Activated CD8-positive, alpha-beta T cell treated with anti-CD3 and anti-CD28 coated beads for 36 hours (primary cell): ENCODE results near the gene PKNOX1. TPM values are rescaled to one million over a fixed set of nuclear protein-coding genes. Genes with fewer than 3 reads are reported as not detected.
"Not testable (repeated sequence)": the region's sequence is repeated elsewhere in the genome, so short reads cannot be mapped to it uniquely, and the experiment has no call there.

Experiments
- ATAC-seq: fragments of 200-7000 bp; cut with Tn5 transposase; one replicate; pipeline ENCODE4 v1.10.0; 2021; ENCODE audit warnings: mild to moderate bottlenecking, moderate library complexity
- CTCF ChIA-PET: fragments of 350-600 bp; sonication (Branson Sonifier 250); formaldehyde crosslinking; loops from one replicate; lab custom pipeline; 2021; ENCODE audit warnings: antibody characterized with exemption; lab: Charles Lee
- POLR2A ChIA-PET: fragments of 350-600 bp; sonication (Branson Sonifier 250); formaldehyde crosslinking; loops from one replicate; lab custom pipeline; 2021; ENCODE audit warnings: antibody characterized with exemption; lab: Charles Lee
- DNase-seq: peaks from one replicate; pipeline ENCODE4 v3.0.0-alpha.2; 2020
- H3K27ac Mint-ChIP-seq: one replicate; pipeline ENCODE4 v1.8.0; 2021; ENCODE audit warnings: mild to moderate bottlenecking, mixed read lengths
- H3K27me3 Mint-ChIP-seq: one replicate; pipeline ENCODE4 v1.8.0; 2021; ENCODE audit warnings: mixed read lengths
- H3K36me3 Mint-ChIP-seq: one replicate; pipeline ENCODE4 v1.8.0; 2021; ENCODE audit warnings: low read depth, mixed read lengths
- H3K4me1 Mint-ChIP-seq: one replicate; pipeline ENCODE4 v1.8.0; 2021; ENCODE audit warnings: low read depth, mixed read lengths
- H3K4me3 Mint-ChIP-seq: one replicate; pipeline ENCODE4 v1.8.0; 2021; ENCODE audit warnings: mild to moderate bottlenecking, moderate library complexity, mixed read lengths
- H3K9me3 Mint-ChIP-seq: one replicate; pipeline ENCODE4 v1.8.0; 2021; ENCODE audit warnings: mixed read lengths
- intact Hi-C: fragments of 100-400 bp; cut with micrococcal nuclease; formaldehyde crosslinking; loops from one replicate; pipeline ENCODE4 v1.10.0; 2022
- total RNA-seq, 2 experiments: library from RNA; stranded (reverse); gene quantifications; one replicate each; pipeline ENCODE4 v1.2.3, GENCODE V29; 2021
- TF ChIP-seq, protein P1 (sequence below): fragments of 200-600 bp; IDR thresholded peaks from one replicate; pipeline ENCODE4 v1.8.0; 2022; ENCODE audit warnings: antibody characterized with exemption, mild to moderate bottlenecking

The PKNOX1 gene
- total RNA-seq, 2 experiments from 2014 or later, result 12.6 to 14.1 TPM

- ATAC-seq (peak; percentile 95), DNase-seq (no peak)
- CTCF ChIA-PET, result no interaction called here
- POLR2A ChIA-PET, result no interaction called here
- no peaks in the 10 kb centered on the region for H3K4me1 Mint-ChIP-seq
- no peaks in the 10 kb centered on the region for H3K9me3 Mint-ChIP-seq
- intact Hi-C loops, result no loop called here
- H3K27me3 Mint-ChIP-seq, result no peaks in the 10 kb centered on the region
- TF ChIP-seq, protein P1, sequence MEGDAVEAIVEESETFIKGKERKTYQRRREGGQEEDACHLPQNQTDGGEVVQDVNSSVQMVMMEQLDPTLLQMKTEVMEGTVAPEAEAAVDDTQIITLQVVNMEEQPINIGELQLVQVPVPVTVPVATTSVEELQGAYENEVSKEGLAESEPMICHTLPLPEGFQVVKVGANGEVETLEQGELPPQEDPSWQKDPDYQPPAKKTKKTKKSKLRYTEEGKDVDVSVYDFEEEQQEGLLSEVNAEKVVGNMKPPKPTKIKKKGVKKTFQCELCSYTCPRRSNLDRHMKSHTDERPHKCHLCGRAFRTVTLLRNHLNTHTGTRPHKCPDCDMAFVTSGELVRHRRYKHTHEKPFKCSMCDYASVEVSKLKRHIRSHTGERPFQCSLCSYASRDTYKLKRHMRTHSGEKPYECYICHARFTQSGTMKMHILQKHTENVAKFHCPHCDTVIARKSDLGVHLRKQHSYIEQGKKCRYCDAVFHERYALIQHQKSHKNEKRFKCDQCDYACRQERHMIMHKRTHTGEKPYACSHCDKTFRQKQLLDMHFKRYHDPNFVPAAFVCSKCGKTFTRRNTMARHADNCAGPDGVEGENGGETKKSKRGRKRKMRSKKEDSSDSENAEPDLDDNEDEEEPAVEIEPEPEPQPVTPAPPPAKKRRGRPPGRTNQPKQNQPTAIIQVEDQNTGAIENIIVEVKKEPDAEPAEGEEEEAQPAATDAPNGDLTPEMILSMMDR, result no peak
- no peak overlapping the region for H3K4me3 Mint-ChIP-seq
- no peaks in the 10 kb centered on the region for H3K36me3 Mint-ChIP-seq
- H3K27ac Mint-ChIP-seq, result no peak overlapping the region
Observed at GRCh38 chr21:42956824-42957630, 17.3 kb upstream of the PKNOX1 start.

- POLR2A ChIA-PET, H3K4me3 Mint-ChIP-seq, H3K4me1 Mint-ChIP-seq, intact Hi-C loops, H3K36me3 Mint-ChIP-seq, H3K27ac Mint-ChIP-seq, H3K9me3 Mint-ChIP-seq, H3K27me3 Mint-ChIP-seq, DNase-seq, ATAC-seq, CTCF ChIA-PET: not testable (repeated sequence)
Observed at GRCh38 chr21:42958122-42958521, 16.2 kb upstream of the PKNOX1 start.

DNA sequence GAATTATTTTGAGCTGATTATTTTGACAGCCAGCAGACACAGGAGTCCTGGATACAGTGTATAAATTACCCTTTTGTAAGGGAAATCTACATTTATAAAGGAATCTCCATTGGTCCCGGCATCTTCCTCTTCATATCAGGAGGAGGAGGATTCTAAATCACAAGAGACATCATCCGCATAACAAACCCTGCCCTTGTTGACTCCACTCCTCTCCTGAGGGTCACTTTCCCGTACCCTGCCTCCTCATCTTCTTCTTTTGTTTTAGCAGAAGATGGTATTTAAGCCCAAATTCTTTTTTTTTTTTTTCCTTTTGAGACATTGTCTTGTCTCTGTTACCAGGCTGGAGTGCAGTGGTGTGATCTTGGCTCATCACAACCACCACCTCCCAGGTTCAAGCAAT is 14.6 kb upstream of the PKNOX1 start:
- ATAC-seq (no peak), DNase-seq (no peak)
- H3K4me3 Mint-ChIP-seq, result no peak overlapping the region
- H3K4me1 Mint-ChIP-seq, result no peaks in the 10 kb centered on the region
- ChIA-PET CTCF (no interaction called here), POLR2A (no interaction called here)
- no peaks in the 10 kb centered on the region for H3K9me3 Mint-ChIP-seq
- intact Hi-C loops, result no loop called here
- TF ChIP-seq, protein P1, result no peak
- no peaks in the 10 kb centered on the region for H3K27me3 Mint-ChIP-seq
- no peaks in the 10 kb centered on the region for H3K36me3 Mint-ChIP-seq
- no peak overlapping the region for H3K27ac Mint-ChIP-seq

DNA sequence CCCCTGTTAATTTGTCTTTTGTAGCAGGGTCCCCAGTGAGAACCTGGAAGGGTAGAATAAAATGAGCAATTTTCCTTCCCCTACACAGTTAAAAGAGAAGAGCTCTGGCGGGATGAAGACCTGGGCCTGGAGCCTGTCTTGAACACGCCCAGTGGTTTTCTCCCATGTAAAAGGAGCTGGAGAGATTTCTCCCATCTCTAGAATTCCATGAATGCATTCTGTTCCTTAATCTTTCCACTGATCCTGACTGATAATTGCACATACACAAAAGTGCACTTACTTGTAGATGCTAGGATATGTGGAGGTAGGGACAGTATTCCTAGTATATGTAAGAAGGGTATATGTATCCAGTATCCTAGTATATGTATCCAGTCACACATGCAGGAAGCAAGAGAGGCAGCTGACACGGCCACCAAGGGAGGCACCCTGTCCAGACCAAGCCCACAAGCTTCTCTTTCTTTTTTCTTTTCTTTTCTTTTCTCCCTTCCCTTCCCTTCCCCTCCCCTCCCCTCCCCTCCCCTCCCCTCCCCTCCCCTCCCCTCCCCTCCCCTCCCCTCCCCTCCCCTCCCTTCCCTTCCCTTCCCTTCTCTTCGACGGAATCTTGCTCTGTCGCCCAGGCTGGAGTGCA is 11.9 kb upstream of the PKNOX1 start:
- Mint-ChIP-seq H3K4me3 (no peak overlapping the region), H3K27ac (no peak overlapping the region), H3K36me3 (no peaks in the 10 kb centered on the region), H3K9me3 (no peaks in the 10 kb centered on the region), H3K27me3 (no peaks in the 10 kb centered on the region), H3K4me1 (no peaks in the 10 kb centered on the region)
- ChIA-PET POLR2A (interaction anchor here (1.5 kb wide), 1 partner anchor 11 kb away, joined by 4 read pairs; no protein-coding TSS in a partner anchor), CTCF (no interaction called here)
- DNase-seq, result no peak
- intact Hi-C loops, result no loop called here
- TF ChIP-seq, protein P1, result no peak
- ATAC-seq, result no peak

DNA sequence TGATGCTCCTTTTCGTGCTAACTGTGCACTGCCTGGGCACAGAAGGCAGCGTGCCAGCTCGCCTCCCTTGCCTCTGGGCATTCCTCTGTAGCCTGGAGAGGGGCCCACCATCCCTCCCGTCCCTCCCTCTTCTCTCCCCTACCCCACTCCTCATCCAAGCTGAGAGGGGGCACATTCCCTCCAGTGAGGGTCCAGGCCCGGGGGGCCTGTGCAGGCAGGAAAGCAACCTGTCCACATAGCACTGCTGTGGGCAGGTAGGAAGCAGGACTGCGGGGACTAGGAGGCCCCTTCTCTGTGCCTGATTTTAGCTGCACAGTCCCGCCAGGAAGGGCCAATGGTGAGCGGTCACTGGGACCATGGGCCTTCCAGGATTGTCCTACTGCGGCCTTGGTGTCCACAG is 10.3 kb upstream of the PKNOX1 start:
- no peak overlapping the region for H3K4me3 Mint-ChIP-seq
- intact Hi-C loops, result no loop called here
- TF ChIP-seq, protein P1, result no peak
- H3K36me3 Mint-ChIP-seq, result no peaks in the 10 kb centered on the region
- DNase-seq (no peak), ATAC-seq (no peak)
- H3K4me1 Mint-ChIP-seq, result no peaks in the 10 kb centered on the region
- POLR2A ChIA-PET, result no interaction called here
- no peak overlapping the region for H3K27ac Mint-ChIP-seq
- CTCF ChIA-PET, result no interaction called here
- H3K27me3 Mint-ChIP-seq, result no peaks in the 10 kb centered on the region
- no peaks in the 10 kb centered on the region for H3K9me3 Mint-ChIP-seq
